ENCODE results near the gene TRAPPC3L.

DNA sequence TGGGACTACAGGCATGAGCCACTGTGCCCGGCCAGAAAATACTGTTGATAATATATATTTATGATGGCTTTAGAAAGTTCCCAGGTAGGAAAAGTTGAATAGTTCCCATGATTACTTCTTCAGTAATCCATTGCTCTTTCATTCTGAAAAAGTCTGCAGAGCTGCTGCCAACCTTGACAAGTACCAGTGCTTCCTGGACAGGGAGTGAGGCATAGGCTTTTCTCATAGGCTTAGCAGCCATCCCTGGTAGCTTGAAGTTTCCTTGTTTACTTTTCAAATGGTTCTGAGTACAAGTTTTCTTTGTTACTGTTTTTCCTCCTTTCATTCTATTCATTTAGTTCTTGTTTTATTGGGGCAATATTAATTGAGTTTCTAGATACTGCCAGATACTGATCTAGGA, 33.7 kb upstream of the TRAPPC3L start:
- TF ChIP-seq, protein P1, sequence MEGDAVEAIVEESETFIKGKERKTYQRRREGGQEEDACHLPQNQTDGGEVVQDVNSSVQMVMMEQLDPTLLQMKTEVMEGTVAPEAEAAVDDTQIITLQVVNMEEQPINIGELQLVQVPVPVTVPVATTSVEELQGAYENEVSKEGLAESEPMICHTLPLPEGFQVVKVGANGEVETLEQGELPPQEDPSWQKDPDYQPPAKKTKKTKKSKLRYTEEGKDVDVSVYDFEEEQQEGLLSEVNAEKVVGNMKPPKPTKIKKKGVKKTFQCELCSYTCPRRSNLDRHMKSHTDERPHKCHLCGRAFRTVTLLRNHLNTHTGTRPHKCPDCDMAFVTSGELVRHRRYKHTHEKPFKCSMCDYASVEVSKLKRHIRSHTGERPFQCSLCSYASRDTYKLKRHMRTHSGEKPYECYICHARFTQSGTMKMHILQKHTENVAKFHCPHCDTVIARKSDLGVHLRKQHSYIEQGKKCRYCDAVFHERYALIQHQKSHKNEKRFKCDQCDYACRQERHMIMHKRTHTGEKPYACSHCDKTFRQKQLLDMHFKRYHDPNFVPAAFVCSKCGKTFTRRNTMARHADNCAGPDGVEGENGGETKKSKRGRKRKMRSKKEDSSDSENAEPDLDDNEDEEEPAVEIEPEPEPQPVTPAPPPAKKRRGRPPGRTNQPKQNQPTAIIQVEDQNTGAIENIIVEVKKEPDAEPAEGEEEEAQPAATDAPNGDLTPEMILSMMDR (IDR thresholded peaks at IDR 0.05 in 4 of 5, conservative IDR thresholded peaks at IDR 0.05 in 1 of 5), result no peak
- TF ChIP-seq POLR2A (IDR thresholded peaks at IDR 0.05), result no peak

Data from gastrocnemius medialis (tissue), 4 donors.